ENCODE data around the gene APBA2.

The APBA2 gene

GRCh38 chr15:29110733-29111132 lies 225.0 kb downstream of the APBA2 start:
- no peak for DNase-seq

GRCh38 chr15:29111705-29112281 lies 226.0 kb downstream of the APBA2 start:
- no peak for DNase-seq

- no peak for DNase-seq
Measured at GRCh38 chr15:29113336-29114220, 227.8 kb downstream of the APBA2 start.

- DNase-seq = no peak
Measured at GRCh38 chr15:29114221-29115092, 228.7 kb downstream of the APBA2 start.

- DNase-seq = no peak
Measured at GRCh38 chr15:29115093-29115991, 229.6 kb downstream of the APBA2 start.

- no peak for DNase-seq
Measured at GRCh38 chr15:29116970-29117700, 231.4 kb downstream of the APBA2 start.

- DNase-seq = no peak
Measured at GRCh38 chr15:29117778-29118177, 232.0 kb downstream of the APBA2 start.

GRCh38 chr15:29119847-29120246 lies 234.1 kb downstream of the APBA2 start:
- DNase-seq = no peak

- no peak for DNase-seq
Measured at GRCh38 chr15:29120593-29121368, 235.0 kb downstream of the APBA2 start.

- DNase-seq = no peak
Measured at GRCh38 chr15:29121369-29121656, 235.5 kb downstream of the APBA2 start.

GRCh38 chr15:29121907-29122306 lies 236.1 kb downstream of the APBA2 start:
- DNase-seq = no peak

GRCh38 chr15:29122506-29122905 lies 236.7 kb downstream of the APBA2 start:
- DNase-seq = no peak

GRCh38 chr15:29123171-29123570 lies 237.4 kb downstream of the APBA2 start:
- DNase-seq = no peak

GRCh38 chr15:29123991-29124390 lies 238.2 kb downstream of the APBA2 start:
- no peak for DNase-seq

- DNase-seq = no peak
Measured at GRCh38 chr15:29124581-29125381, 239.0 kb downstream of the APBA2 start.

- DNase-seq = no peak
Measured at GRCh38 chr15:29125382-29126207, 239.8 kb downstream of the APBA2 start.

- DNase-seq = no peak
Measured at GRCh38 chr15:29126208-29126536, 240.4 kb downstream of the APBA2 start.

GRCh38 chr15:29126821-29127461 lies 241.2 kb downstream of the APBA2 start:
- no peak for DNase-seq

Data from NCI-H226 (cell line).